IMR-90 (cell line): ENCODE results near the gene ZNF493. TPM values are rescaled to one million over a fixed set of nuclear protein-coding genes. Genes with fewer than 3 reads are reported as not detected.

Experiments
- ATAC-seq: fragments of 200-7000 bp; cut with Tn5 transposase; 2 replicates; pipeline ENCODE4 v1.9.1; 2020; ENCODE audit warnings: low read depth, mild to moderate bottlenecking, moderate library complexity
- BruUV-seq: library from RNA; stranded (reverse); fragments of 400-500 nt; replicated peaks from 2 replicates; lab custom pipeline; 2021; lab: Mats Ljungman, UMichigan
- CTCF ChIA-PET: fragments of 300-600 bp; formaldehyde crosslinking; extraction: SDS; loops from one replicate; lab custom pipeline; 2021; ENCODE audit warnings: antibody characterized with exemption; lab: Yijun Ruan, JAX
- POLR2A ChIA-PET: fragments of 300-600 bp; sonication (Branson Sonifier 250); formaldehyde crosslinking; loops from one replicate; lab custom pipeline; 2022; ENCODE audit warnings: antibody characterized with exemption; ENCODE audit not compliant: unreplicated experiment; lab: Charles Lee
- DNase-seq: peaks from one replicate; pipeline ENCODE4 v3.0.0; 2013
- H2AFZ ChIP-seq: replicated peaks from 2 replicates; pipeline ENCODE3; 2013; ENCODE audit warnings: low read length, mild to moderate bottlenecking; ENCODE audit not compliant: poor library complexity
- H2AK5ac ChIP-seq: 2 replicates; pipeline ENCODE4 v1.6.1; 2013; ENCODE audit warnings: low read depth, low read length, inconsistent platforms
- H2AK9ac ChIP-seq: replicated peaks from 2 replicates; pipeline ENCODE3; 2013; ENCODE audit warnings: mild to moderate bottlenecking, low read depth, low read length, moderate library complexity; ENCODE audit not compliant: poor library complexity
- H2BK120ac ChIP-seq: 2 replicates; pipeline ENCODE4 v1.6.1; 2013; ENCODE audit warnings: low read depth, low read length, inconsistent platforms
- H2BK15ac ChIP-seq: 3 replicates; pipeline ENCODE4 v1.6.1; 2013; ENCODE audit warnings: low read depth, low read length, inconsistent platforms
- H2BK20ac ChIP-seq: 2 replicates; pipeline ENCODE4 v1.6.1; 2013; ENCODE audit warnings: low read depth, mild to moderate bottlenecking, inconsistent platforms, low read length, moderate library complexity
- H2BK5ac ChIP-seq: 2 replicates; pipeline ENCODE4 v1.6.1; 2013; ENCODE audit warnings: mild to moderate bottlenecking, low read depth, low read length, inconsistent platforms; ENCODE audit not compliant: poor library complexity, severe bottlenecking
- H3K14ac ChIP-seq: replicated peaks from 2 replicates; pipeline ENCODE4 v1.6.1; 2013; ENCODE audit warnings: low read depth, low read length, inconsistent platforms
- H3K18ac ChIP-seq: 2 replicates; pipeline ENCODE4 v1.6.1; 2013; ENCODE audit warnings: low read depth, low read length, control low read depth
- H3K23ac ChIP-seq: 2 replicates; pipeline ENCODE4 v1.6.1; 2013; ENCODE audit warnings: low read depth, low read length, inconsistent platforms
- H3K27ac ChIP-seq: 2 replicates; pipeline ENCODE4 v1.5.1; 2013; ENCODE audit warnings: mild to moderate bottlenecking, control low read depth, low read length; ENCODE audit not compliant: insufficient read depth
- H3K27me3 ChIP-seq: 2 replicates; pipeline ENCODE4 v1.6.1; 2013; ENCODE audit warnings: low read length; ENCODE audit not compliant: control insufficient read depth, insufficient read depth
- H3K36me3 ChIP-seq: 2 replicates; pipeline ENCODE4 v1.6.1; 2013; ENCODE audit warnings: low read length, mixed read lengths; ENCODE audit not compliant: control insufficient read depth, insufficient read depth
- H3K4ac ChIP-seq: 2 replicates; pipeline ENCODE4 v1.6.1; 2013; ENCODE audit warnings: low read depth, low read length, inconsistent platforms
- H3K4me1 ChIP-seq: 2 replicates; pipeline ENCODE4 v1.6.1; 2013; ENCODE audit warnings: low read length, mixed read lengths; ENCODE audit not compliant: control insufficient read depth, insufficient read depth
- H3K4me2 ChIP-seq: 2 replicates; pipeline ENCODE4 v1.6.1; 2013; ENCODE audit warnings: low read depth, mild to moderate bottlenecking, control low read depth, low read length, moderate library complexity
- H3K4me3 ChIP-seq: 2 replicates; pipeline ENCODE4 v1.5.1; 2013; ENCODE audit warnings: low read depth, mild to moderate bottlenecking, control low read depth, low read length, moderate library complexity; ENCODE audit not compliant: insufficient read depth
- H3K56ac ChIP-seq: 2 replicates; pipeline ENCODE4 v1.6.1; 2013; ENCODE audit warnings: low read length, inconsistent platforms; ENCODE audit not compliant: insufficient read depth; ENCODE audit errors: extremely low read depth
- H3K79me1 ChIP-seq, 2 experiments: 2 replicates each; pipeline ENCODE4 v1.6.1; 2013; ENCODE audit warnings: low read length in 2 of 2, inconsistent platforms in 1 of 2, low read depth in 1 of 2
- H3K9ac ChIP-seq: 2 replicates; pipeline ENCODE4 v1.6.1; 2013; ENCODE audit warnings: low read depth, low read length, control low read depth
- H3K9me1 ChIP-seq: 2 replicates; pipeline ENCODE4 v1.6.1; 2013; ENCODE audit warnings: low read length, inconsistent platforms; ENCODE audit not compliant: insufficient read depth
- H3K9me3 ChIP-seq: 2 replicates; pipeline ENCODE4 v1.6.1; 2013; ENCODE audit warnings: low read length; ENCODE audit not compliant: control insufficient read depth, insufficient read depth
- H4K20me1 ChIP-seq: 2 replicates; pipeline ENCODE4 v1.6.1; 2013; ENCODE audit warnings: low read length, inconsistent platforms; ENCODE audit not compliant: insufficient read depth
- H4K5ac ChIP-seq: 2 replicates; pipeline ENCODE4 v1.6.1; 2013; ENCODE audit warnings: mild to moderate bottlenecking, low read depth, low read length, control low read depth
- H4K8ac ChIP-seq, 2 experiments: 2 replicates each; pipeline ENCODE4 v1.6.1; 2013; ENCODE audit warnings: low read depth in 2 of 2, low read length in 2 of 2, control low read depth in 1 of 2, inconsistent platforms in 1 of 2
- H4K91ac ChIP-seq: 2 replicates; pipeline ENCODE4 v1.6.1; 2013; ENCODE audit warnings: low read depth, low read length, inconsistent platforms; ENCODE audit not compliant: insufficient read depth
- FOS ChIP-seq: fragments of 150-350 bp; IDR thresholded peaks from 2 replicates; pipeline ENCODE4 v1.6.1; 2016; ENCODE audit warnings: low read depth, low read length
- MAFK ChIP-seq: IDR thresholded peaks from 2 replicates; pipeline ENCODE4 v1.6.1; 2012; ENCODE audit warnings: low read depth, low read length, improper control_type of control experiment
- MAZ ChIP-seq: IDR thresholded peaks from 2 replicates; pipeline ENCODE4 v1.6.1; 2012; ENCODE audit warnings: low read depth, mild to moderate bottlenecking, low read length, improper control_type of control experiment, moderate library complexity, borderline replicate concordance
- MXI1 ChIP-seq: IDR thresholded peaks from 2 replicates; pipeline ENCODE4 v1.6.1; 2012; ENCODE audit warnings: low read depth, mild to moderate bottlenecking, low read length, moderate library complexity, borderline replicate concordance
- POLR2A ChIP-seq: IDR thresholded peaks from 2 replicates; pipeline ENCODE4 v1.6.1; 2012; ENCODE audit warnings: mild to moderate bottlenecking, low read depth, low read length
- RAD21 ChIP-seq: IDR thresholded peaks from 2 replicates; pipeline ENCODE4 v1.6.1; 2012; ENCODE audit warnings: low read length, improper control_type of control experiment
- RFX5 ChIP-seq: IDR thresholded peaks from 2 replicates; pipeline ENCODE4 v1.8.0; 2012; ENCODE audit warnings: low read depth, mild to moderate bottlenecking, low read length, moderate library complexity
- WGBS, 2 experiments: methylation state at CpG; one replicate each; pipeline versions ENCODE4 v1.1.5 to v1.1.7; 2013; ENCODE audit warnings: missing lambda C conversion rate in 2 of 2; ENCODE audit not compliant: insufficient read length in 1 of 2; ENCODE audit errors: extremely low coverage in 2 of 2; 5-methylcytosine and 5-hydroxymethylcytosine counted together
- dilution Hi-C: fragments of 300-500 bp; cut with HindIII; formaldehyde crosslinking; loops from one replicate; pipeline ENCODE4 v1.14.3; 2018; ENCODE audit warnings: low sequenced_read_pairs; ENCODE audit not compliant: unreplicated experiment
- in situ Hi-C: fragments of 300-500 bp; cut with MboI; formaldehyde crosslinking; loops from 3 replicates; pipeline ENCODE4 v1.14.3; 2019; ENCODE audit warnings: low sequenced_read_pairs, inconsistent platforms, mixed read lengths
- intact Hi-C: fragments of 100-400 bp; cut with micrococcal nuclease; formaldehyde crosslinking; loops from 2 replicates; pipeline ENCODE4 v1.10.0; 2022
- polyA plus RNA-seq, 3 experiments: library from polyadenylated mRNA; depleted of rRNA; stranded (reverse); fragments of >200 nt; gene quantifications; 2 replicates each; pipeline ENCODE4 v1.2.3, GENCODE V29; 2012; ENCODE audit warnings: low replicate concordance in 1 of 3
- total RNA-seq: library from RNA; depleted of rRNA; stranded (reverse); fragments of >200 nt; gene quantifications from 2 replicates; pipeline ENCODE4 v1.2.3, GENCODE V29; 2012

Gene ZNF493
- total and polyA plus RNA-seq, 2 of the 4 experiments (the other 2 are of a cell fraction): 2.1 to 3.4 TPM

GRCh38 chr19:21352830-21353229 is 44.1 kb upstream of the ZNF493 start:
- Histone ChIP-seq H3K9me1 (no peaks in the 10 kb centered on the region), H3K14ac (no peak overlapping the region), H3K36me3 (no peaks in the 10 kb centered on the region), H2BK120ac (no peak overlapping the region), H2AK5ac (no peak overlapping the region), H3K27me3 (no peaks in the 10 kb centered on the region), H2AFZ (no peak overlapping the region), H4K91ac (no peak overlapping the region), H4K8ac (no peak overlapping the region), H2AK9ac (no peak overlapping the region), H2BK20ac (no peak overlapping the region), H4K5ac (no peak overlapping the region), H3K4ac (no peak overlapping the region), H2BK15ac (no peak overlapping the region), H3K18ac (no peak overlapping the region), H3K4me3 (no peak overlapping the region), H4K20me1 (no peaks in the 10 kb centered on the region), H3K4me1 (no peaks in the 10 kb centered on the region), H2BK5ac (no peak overlapping the region), H3K27ac (no peak overlapping the region), H3K9ac (no peak overlapping the region), H3K56ac (no peak overlapping the region), H3K4me2 (no peak overlapping the region), H3K9me3 (no peaks in the 10 kb centered on the region), H3K23ac (no peak overlapping the region), H3K79me1 (no peaks in the 10 kb centered on the region)
- dilution Hi-C loops (no loop called here), in situ Hi-C loops (no loop called here), intact Hi-C loops (no loop called here)
- no peak for DNase-seq
- no peak for ATAC-seq
- ChIA-PET POLR2A (no interaction called here), CTCF (no interaction called here)
- WGBS, 2 experiments: no CpG with 5 or more reads among the region's 2 CpGs
- TF ChIP-seq POLR2A (no peak), MAFK (no peak), FOS (no peak), MXI1 (no peak), MAZ (no peak), RFX5 (no peak), RAD21 (no peak)
- BruUV-seq: no TSS peak
